GM12873 (cell line): ENCODE results near the gene SREBF2.
A peak's percentile ranks its signal among the peaks of the same experiment; 100 is the strongest.

Experiments
- TF ChIP-seq, protein P1 (sequence below): IDR thresholded peaks from 2 replicates; pipeline ENCODE4 v1.5.1; 2012; ENCODE audit warnings: low read depth, mild to moderate bottlenecking, moderate library complexity, low read length, control low read depth; ENCODE audit not compliant: insufficient read depth; ENCODE audit errors: missing control alignments

The SREBF2 gene

DNA sequence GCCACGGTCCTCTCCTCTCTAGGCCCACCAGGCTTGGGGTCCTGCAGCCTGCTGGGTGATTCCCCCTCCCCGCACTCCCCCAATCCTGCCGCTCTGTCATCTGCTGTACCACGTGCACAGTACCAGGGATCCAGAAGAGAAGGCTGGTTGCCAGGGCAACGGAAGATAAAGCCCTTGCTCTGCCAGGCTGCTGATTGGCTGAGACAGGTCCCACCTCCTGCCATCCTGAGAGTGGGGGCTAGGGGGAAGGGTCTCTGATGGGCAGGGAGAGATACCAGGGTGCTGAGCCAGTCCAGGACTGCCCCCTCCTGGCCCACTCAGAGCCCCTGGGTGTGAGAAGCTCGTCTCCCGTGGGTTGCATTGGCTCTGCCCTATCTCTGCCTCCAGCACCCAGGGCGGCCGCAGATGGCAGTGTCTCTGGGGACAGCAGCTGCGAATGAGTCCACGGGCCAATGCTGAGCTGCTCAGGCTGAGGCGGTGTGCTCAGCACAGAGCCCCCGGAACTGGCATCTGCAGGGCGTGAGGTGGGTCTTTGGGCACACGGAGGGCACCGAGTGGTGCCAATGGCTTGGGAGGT, 119.1 kb downstream of the SREBF2 start, which contains the start of gene SMIM45:
SMIM45 (plus strand) TSS at position 253 of the 577 bp plus-strand sequence.
- TF ChIP-seq, protein P1, sequence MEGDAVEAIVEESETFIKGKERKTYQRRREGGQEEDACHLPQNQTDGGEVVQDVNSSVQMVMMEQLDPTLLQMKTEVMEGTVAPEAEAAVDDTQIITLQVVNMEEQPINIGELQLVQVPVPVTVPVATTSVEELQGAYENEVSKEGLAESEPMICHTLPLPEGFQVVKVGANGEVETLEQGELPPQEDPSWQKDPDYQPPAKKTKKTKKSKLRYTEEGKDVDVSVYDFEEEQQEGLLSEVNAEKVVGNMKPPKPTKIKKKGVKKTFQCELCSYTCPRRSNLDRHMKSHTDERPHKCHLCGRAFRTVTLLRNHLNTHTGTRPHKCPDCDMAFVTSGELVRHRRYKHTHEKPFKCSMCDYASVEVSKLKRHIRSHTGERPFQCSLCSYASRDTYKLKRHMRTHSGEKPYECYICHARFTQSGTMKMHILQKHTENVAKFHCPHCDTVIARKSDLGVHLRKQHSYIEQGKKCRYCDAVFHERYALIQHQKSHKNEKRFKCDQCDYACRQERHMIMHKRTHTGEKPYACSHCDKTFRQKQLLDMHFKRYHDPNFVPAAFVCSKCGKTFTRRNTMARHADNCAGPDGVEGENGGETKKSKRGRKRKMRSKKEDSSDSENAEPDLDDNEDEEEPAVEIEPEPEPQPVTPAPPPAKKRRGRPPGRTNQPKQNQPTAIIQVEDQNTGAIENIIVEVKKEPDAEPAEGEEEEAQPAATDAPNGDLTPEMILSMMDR, result peak; percentile 4

DNA sequence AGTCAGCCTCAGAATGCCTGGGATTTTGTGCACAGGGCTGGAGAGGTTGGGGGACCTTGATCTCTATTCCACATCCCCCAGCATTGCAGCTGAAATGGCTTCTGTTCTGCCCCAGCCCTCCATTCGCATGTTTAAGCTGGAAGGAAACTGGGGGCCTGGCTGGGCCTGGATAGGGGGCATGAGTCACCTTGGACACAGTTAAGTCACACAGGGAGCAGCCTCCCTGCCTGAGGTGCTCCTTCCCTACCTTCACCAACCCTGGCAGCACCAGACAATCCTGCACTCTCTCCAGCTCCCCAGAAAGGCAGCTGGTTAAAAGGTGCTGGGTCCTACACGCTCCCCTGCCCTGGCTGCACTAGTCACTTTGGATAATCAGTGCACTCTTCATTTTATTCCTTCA, 119.8 kb downstream of the SREBF2 start:
- TF ChIP-seq, protein P1, result no peak
